ENCODE results near the gene ZNF587B.
A peak's percentile ranks its signal among the peaks of the same experiment; 100 is the strongest.
"Not testable (repeated sequence)": the region's sequence is repeated elsewhere in the genome, so short reads cannot be mapped to it uniquely, and the experiment has no call there.

The ZNF587B gene

GRCh38 chr19:57825511-57825910 lies 4.6 kb upstream of the ZNF587B start:
- no peak for DNase-seq
- no peak for TF ChIP-seq CTCF (IDR thresholded peaks at IDR 0.05; ENCODE audit: low read depth, low read length)
- H3K4me3 ChIP-seq (ENCODE audit: low read depth, low read length), result no peak overlapping the region
- H3K9me3 ChIP-seq, result no peaks in the 10 kb centered on the region
- H3K36me3 ChIP-seq, result peaks cover 48% of the 10 kb centered on the region
- no peaks in the 10 kb centered on the region for H3K4me1 ChIP-seq
- no peaks in the 10 kb centered on the region for H3K27me3 ChIP-seq

GRCh38 chr19:57829316-57829715 lies 783 bp upstream of the ZNF587B start:
- no peaks in the 10 kb centered on the region for H3K27me3 ChIP-seq
- H3K9me3 ChIP-seq, result no peaks in the 10 kb centered on the region
- H3K36me3 ChIP-seq, result peaks cover 26% of the 10 kb centered on the region
- H3K4me3 ChIP-seq (ENCODE audit: low read depth, low read length), result no peak overlapping the region
- TF ChIP-seq CTCF (IDR thresholded peaks at IDR 0.05; ENCODE audit: low read depth, low read length), result no peak
- DNase-seq, result no peak
- H3K4me1 ChIP-seq, result no peaks in the 10 kb centered on the region

GRCh38 chr19:57836991-57837390 lies 6.9 kb downstream of the ZNF587B start:
- not testable (repeated sequence) for DNase-seq; H3K4me3 ChIP-seq (ENCODE audit: low read depth, low read length); H3K27me3 ChIP-seq; H3K4me1 ChIP-seq; H3K9me3 ChIP-seq
- H3K36me3 ChIP-seq, result peaks cover 25% of the 10 kb centered on the region

GRCh38 chr19:57838622-57839191 lies 8.6 kb downstream of the ZNF587B start:
- not testable (repeated sequence) for H3K9me3 ChIP-seq; DNase-seq; H3K27me3 ChIP-seq; H3K4me1 ChIP-seq; H3K4me3 ChIP-seq (ENCODE audit: low read depth, low read length)
- H3K36me3 ChIP-seq, result peaks cover 34% of the 10 kb centered on the region

- H3K4me1 ChIP-seq, result no peaks in the 10 kb centered on the region
- DNase-seq, result no peak
- H3K27me3 ChIP-seq, result no peaks in the 10 kb centered on the region
- no peak for TF ChIP-seq CTCF (IDR thresholded peaks at IDR 0.05; ENCODE audit: low read depth, low read length)
- no peaks in the 10 kb centered on the region for H3K9me3 ChIP-seq
- H3K36me3 ChIP-seq, result peaks cover 34% of the 10 kb centered on the region
- H3K4me3 ChIP-seq (ENCODE audit: low read depth, low read length), result no peak overlapping the region
Measured at GRCh38 chr19:57841122-57841763, 11.1 kb downstream of the ZNF587B start.

- H3K27me3 ChIP-seq; H3K4me3 ChIP-seq (ENCODE audit: low read depth, low read length); DNase-seq; H3K9me3 ChIP-seq; H3K4me1 ChIP-seq: not testable (repeated sequence)
- H3K36me3 ChIP-seq, result peaks cover 12% of the 10 kb centered on the region
Measured at GRCh38 chr19:57847164-57847563, 17.1 kb downstream of the ZNF587B start.

- H3K4me3 ChIP-seq (ENCODE audit: low read depth, low read length), result peak overlapping the region; percentile 84
- not testable (repeated sequence) for H3K36me3 ChIP-seq, DNase-seq
Measured at GRCh38 chr19:57849162-57849665, 19.1 kb downstream of the ZNF587B start.

GRCh38 chr19:57849666-57850473 lies 19.8 kb downstream of the ZNF587B start, which contains the start of gene ZNF587:
ZNF587 (plus strand) TSS chr19:57849859; CDS start chr19:57850039, 180 bp downstream.
- Histone ChIP-seq H3K36me3 (peaks cover 14% of the 10 kb centered on the region), H3K4me3 (ENCODE audit: low read depth, low read length) (peak within 1 kb of the TSS; percentile 84)
- not testable (repeated sequence) for H3K9me3 ChIP-seq, H3K4me1 ChIP-seq, H3K27me3 ChIP-seq
- DNase-seq, result peak; percentile 72

More at GRCh38 chr19:57849162-57849665, 19.1 kb downstream of the ZNF587B start:
- H3K9me3 ChIP-seq, H3K4me1 ChIP-seq, H3K27me3 ChIP-seq: not testable (repeated sequence)
